Fibroblast of villous mesenchyme (primary cell): ENCODE data around the gene LIN7C. TPM values are rescaled to one million over a fixed set of nuclear protein-coding genes. Genes with fewer than 3 reads are reported as not detected.

ENCODE experiments used
- DNase-seq: peaks from one replicate; pipeline ENCODE4 v3.0.0-alpha.2; 2010; ENCODE audit warnings: low read depth
- H3K4me3 ChIP-seq: 2 replicates; pipeline ENCODE4 v1.5.1; 2011; ENCODE audit warnings: low read depth, mild to moderate bottlenecking, low read length
- CTCF ChIP-seq: IDR thresholded peaks from 2 replicates; pipeline ENCODE4 v1.5.1; 2012; ENCODE audit warnings: low read depth, mild to moderate bottlenecking, low read length; ENCODE audit not compliant: insufficient read depth
- total RNA-seq: library from RNA; depleted of rRNA; stranded (reverse); fragments of >200 nt; gene quantifications from 2 replicates; pipeline ENCODE4 v1.2.3, GENCODE V29; 2012

LIN7C gene
- total RNA-seq, 1 donor = 91.1 TPM

- H3K4me3 ChIP-seq = no peak overlapping the region
- peak; percentile 88 for TF ChIP-seq CTCF
- DNase-seq = peak; percentile 73
These were observed 20.4 kb downstream of the LIN7C start for GRCh38 chr11:27485930-27486773.

GRCh38 chr11:27482793-27483192 is 23.8 kb downstream of the LIN7C start:
- no peak for TF ChIP-seq CTCF
- H3K4me3 ChIP-seq = no peak overlapping the region
- DNase-seq = no peak

GRCh38 chr11:27481992-27482391 is 24.6 kb downstream of the LIN7C start:
- H3K4me3 ChIP-seq = no peak overlapping the region
- no peak for TF ChIP-seq CTCF
- DNase-seq = no peak

GRCh38 chr11:27477831-27478230 is 28.7 kb downstream of the LIN7C start:
- DNase-seq = peak; percentile 64
- H3K4me3 ChIP-seq = no peak overlapping the region
- TF ChIP-seq CTCF = no peak

- DNase-seq = no peak
- no peak for TF ChIP-seq CTCF
- H3K4me3 ChIP-seq = no peak overlapping the region
These were observed 29.3 kb downstream of the LIN7C start for GRCh38 chr11:27477243-27477642.

GRCh38 chr11:27475622-27476021 is 30.9 kb downstream of the LIN7C start:
- no peak for DNase-seq
- no peak for TF ChIP-seq CTCF
- H3K4me3 ChIP-seq = no peak overlapping the region

GRCh38 chr11:27473017-27473406 is 33.6 kb downstream of the LIN7C start:
- TF ChIP-seq CTCF = no peak
- DNase-seq = no peak
- H3K4me3 ChIP-seq = peak overlapping the region; percentile 68
